HepG2 (cell line): ENCODE results near the gene PTTG1. TPM values are rescaled to one million over a fixed set of nuclear protein-coding genes. Genes with fewer than 3 reads are reported as not detected.

Source experiments
- EED ChIP-seq: sonication (generic); formaldehyde crosslinking; IDR thresholded peaks from 2 replicates; pipeline ENCODE4 v1.5.0; 2020; ENCODE audit warnings: mild to moderate bottlenecking, missing genetic modification reagents
- FOXK1 ChIP-seq: sonication (generic); formaldehyde crosslinking; IDR thresholded peaks from 2 replicates; pipeline ENCODE4 v1.4.0; 2020; ENCODE audit warnings: low read depth, missing genetic modification reagents, borderline replicate concordance
- MIXL1 ChIP-seq: IDR thresholded peaks from 2 replicates; pipeline ENCODE4 v1.6.1; 2016
- MXD4 ChIP-seq: IDR thresholded peaks from 2 replicates; pipeline ENCODE4 v1.6.1; 2016; ENCODE audit warnings: mild to moderate bottlenecking, missing biosample characterization, missing genetic modification reagents
- SALL2 ChIP-seq: sonication (generic); formaldehyde crosslinking; IDR thresholded peaks from 2 replicates; pipeline ENCODE4 v1.8.1; 2023; ENCODE audit warnings: mild to moderate bottlenecking, missing genetic modification reagents, inconsistent platforms
- SUZ12 ChIP-seq: fragments of 150-350 bp; IDR thresholded peaks from 2 replicates; pipeline ENCODE4 v1.6.1; 2014; ENCODE audit warnings: low read depth, low read length
- YEATS2 ChIP-seq: sonication (generic); formaldehyde crosslinking; IDR thresholded peaks from 2 replicates; pipeline ENCODE4 v1.4.0; 2020; ENCODE audit warnings: missing genetic modification reagents, borderline replicate concordance
- ZMYM4 ChIP-seq: sonication (generic); formaldehyde crosslinking; IDR thresholded peaks from 2 replicates; pipeline ENCODE4 v1.8.1; 2023; ENCODE audit warnings: mild to moderate bottlenecking, missing genetic modification reagents
- ZNF34 ChIP-seq: sonication (generic); formaldehyde crosslinking; IDR thresholded peaks from 2 replicates; pipeline ENCODE4 v1.4.0; 2020; ENCODE audit warnings: mild to moderate bottlenecking, missing genetic modification reagents, borderline replicate concordance
- ZNF550 ChIP-seq: sonication (generic); formaldehyde crosslinking; IDR thresholded peaks from 2 replicates; pipeline ENCODE4 v1.4.0; 2020; ENCODE audit warnings: mild to moderate bottlenecking, missing genetic modification reagents, borderline replicate concordance
- ZNF562 ChIP-seq: sonication (generic); formaldehyde crosslinking; IDR thresholded peaks from 2 replicates; pipeline ENCODE4 v1.8.0; 2022; ENCODE audit warnings: missing genetic modification reagents, borderline replicate concordance
- ZNF614 ChIP-seq: IDR thresholded peaks from 2 replicates; pipeline ENCODE4 v1.6.1; 2018; ENCODE audit warnings: missing biosample characterization, missing genetic modification reagents, inconsistent platforms, borderline replicate concordance
- ZNF891 ChIP-seq: sonication (generic); formaldehyde crosslinking; IDR thresholded peaks from 2 replicates; pipeline ENCODE4 v1.5.0; 2020; ENCODE audit warnings: mild to moderate bottlenecking, missing genetic modification reagents
- polyA plus RNA-seq, 8 experiments: library from polyadenylated mRNA; depleted of rRNA in 3 of 8; stranded (reverse) in 7 of 8; unstranded in 1 of 8; fragments of >200 nt; fragmentation: Illumina TruSeq in 4 of 8; extraction: Trizol in 4 of 8; gene quantifications; 2 replicates each; pipeline versions ENCODE4 v1.2.1 to v1.2.3, GENCODE V29; 2011 to 2016; ENCODE audit warnings: low read depth in 4 of 8, missing spikeins in 1 of 8, mixed read lengths in 1 of 8; ENCODE audit not compliant: insufficient read depth in 1 of 8
- total RNA-seq, 5 experiments: library from RNA; depleted of rRNA; stranded (reverse); fragments of >200 nt; fragmentation: Illumina TruSeq; extraction: Trizol; gene quantifications; 2 replicates each; pipeline ENCODE4 v1.2.3, GENCODE V29; 2016; ENCODE audit warnings: low read depth in 1 of 5
- TF ChIP-seq, protein P1 (sequence below): sonication (generic); formaldehyde crosslinking; IDR thresholded peaks from 2 replicates; pipeline ENCODE4 v1.5.1; 2020; ENCODE audit warnings: mild to moderate bottlenecking, missing genetic modification reagents, moderate library complexity
- TF ChIP-seq, protein P2 (sequence below): IDR thresholded peaks from 2 replicates; pipeline ENCODE4 v1.6.1; 2012; ENCODE audit warnings: inconsistent platforms
- TF ChIP-seq, protein P3 (sequence below): sonication (generic); formaldehyde crosslinking; IDR thresholded peaks from one replicate; pipeline ENCODE4 v1.5.1; 2020; ENCODE audit warnings: mild to moderate bottlenecking, missing genetic modification reagents; ENCODE audit errors: not compliant biosample characterization

The PTTG1 gene
- total and polyA plus RNA-seq, 2 of the 13 experiments (the other 11 are each of a cell fraction or from before 2014, with no cell fraction given) = 102 to 161 TPM

DNA sequence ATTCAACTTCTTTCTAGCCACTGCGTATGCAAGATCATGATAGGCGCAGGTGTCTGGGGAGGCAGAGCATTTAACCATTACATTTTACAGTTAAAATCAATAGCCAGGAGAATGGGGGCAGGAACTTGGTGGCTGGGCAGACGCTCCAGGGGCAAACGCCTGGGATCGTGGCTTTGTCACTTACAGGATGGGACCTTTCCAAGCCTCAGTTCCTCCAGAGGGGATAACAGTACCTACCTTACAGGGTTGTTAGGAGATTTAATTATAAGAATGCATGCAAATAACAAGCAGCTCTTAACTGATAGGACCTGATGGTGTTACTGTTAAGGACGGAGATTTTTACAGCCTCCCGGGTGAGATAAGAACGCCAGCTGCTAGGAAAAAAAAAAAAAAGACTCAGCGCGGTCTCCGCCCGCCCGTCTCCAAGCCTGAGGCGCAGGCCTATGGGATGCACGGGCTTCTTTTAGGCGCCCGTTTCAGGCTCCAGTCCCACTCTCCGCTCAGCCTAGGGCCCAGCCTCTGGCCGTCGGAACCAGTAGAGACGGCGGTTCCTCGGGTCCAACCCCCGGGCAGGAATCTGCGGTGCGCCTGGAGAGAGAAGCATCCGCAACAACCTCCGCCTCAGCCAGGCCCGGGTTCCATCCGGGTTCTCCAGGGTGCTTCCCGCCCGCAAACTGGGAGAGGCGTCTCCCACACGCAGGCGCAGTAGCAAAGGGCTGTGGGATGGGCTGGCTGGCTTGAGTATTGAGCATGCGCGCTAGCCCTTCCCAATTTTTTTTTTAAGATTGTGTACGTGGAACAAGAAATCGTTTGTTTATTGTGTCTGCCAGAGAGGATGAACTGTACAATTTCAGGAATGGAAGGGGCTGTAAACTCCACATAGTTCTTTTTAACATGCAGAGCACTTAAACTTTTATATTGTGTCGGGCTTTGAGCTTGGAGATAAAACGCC, 22.0 kb upstream of the PTTG1 start, which contains the start of gene FAM200C (continued):
- peak; percentile 34; the same call in 1 of the 2 replicates for TF ChIP-seq FOXK1
- TF ChIP-seq ZNF550 (CRISPR knock-in tag) = no peak
- TF ChIP-seq, protein P1, sequence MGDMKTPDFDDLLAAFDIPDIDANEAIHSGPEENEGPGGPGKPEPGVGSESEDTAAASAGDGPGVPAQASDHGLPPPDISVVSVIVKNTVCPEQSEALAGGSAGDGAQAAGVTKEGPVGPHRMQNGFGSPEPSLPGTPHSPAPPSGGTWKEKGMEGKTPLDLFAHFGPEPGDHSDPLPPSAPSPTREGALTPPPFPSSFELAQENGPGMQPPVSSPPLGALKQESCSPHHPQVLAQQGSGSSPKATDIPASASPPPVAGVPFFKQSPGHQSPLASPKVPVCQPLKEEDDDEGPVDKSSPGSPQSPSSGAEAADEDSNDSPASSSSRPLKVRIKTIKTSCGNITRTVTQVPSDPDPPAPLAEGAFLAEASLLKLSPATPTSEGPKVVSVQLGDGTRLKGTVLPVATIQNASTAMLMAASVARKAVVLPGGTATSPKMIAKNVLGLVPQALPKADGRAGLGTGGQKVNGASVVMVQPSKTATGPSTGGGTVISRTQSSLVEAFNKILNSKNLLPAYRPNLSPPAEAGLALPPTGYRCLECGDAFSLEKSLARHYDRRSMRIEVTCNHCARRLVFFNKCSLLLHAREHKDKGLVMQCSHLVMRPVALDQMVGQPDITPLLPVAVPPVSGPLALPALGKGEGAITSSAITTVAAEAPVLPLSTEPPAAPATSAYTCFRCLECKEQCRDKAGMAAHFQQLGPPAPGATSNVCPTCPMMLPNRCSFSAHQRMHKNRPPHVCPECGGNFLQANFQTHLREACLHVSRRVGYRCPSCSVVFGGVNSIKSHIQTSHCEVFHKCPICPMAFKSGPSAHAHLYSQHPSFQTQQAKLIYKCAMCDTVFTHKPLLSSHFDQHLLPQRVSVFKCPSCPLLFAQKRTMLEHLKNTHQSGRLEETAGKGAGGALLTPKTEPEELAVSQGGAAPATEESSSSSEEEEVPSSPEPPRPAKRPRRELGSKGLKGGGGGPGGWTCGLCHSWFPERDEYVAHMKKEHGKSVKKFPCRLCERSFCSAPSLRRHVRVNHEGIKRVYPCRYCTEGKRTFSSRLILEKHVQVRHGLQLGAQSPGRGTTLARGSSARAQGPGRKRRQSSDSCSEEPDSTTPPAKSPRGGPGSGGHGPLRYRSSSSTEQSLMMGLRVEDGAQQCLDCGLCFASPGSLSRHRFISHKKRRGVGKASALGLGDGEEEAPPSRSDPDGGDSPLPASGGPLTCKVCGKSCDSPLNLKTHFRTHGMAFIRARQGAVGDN (CRISPR knock-in tag) = peak; percentile 94
- peak; percentile 83 for TF ChIP-seq ZMYM4
- TF ChIP-seq MXD4 (CRISPR knock-in tag) = peak; percentile 23; the same call in 1 of the 2 replicates
- TF ChIP-seq SUZ12 = no peak
- TF ChIP-seq YEATS2 (CRISPR knock-in tag) = peak; percentile 94
- no peak for TF ChIP-seq MIXL1 (CRISPR knock-in tag)
- TF ChIP-seq, protein P2, sequence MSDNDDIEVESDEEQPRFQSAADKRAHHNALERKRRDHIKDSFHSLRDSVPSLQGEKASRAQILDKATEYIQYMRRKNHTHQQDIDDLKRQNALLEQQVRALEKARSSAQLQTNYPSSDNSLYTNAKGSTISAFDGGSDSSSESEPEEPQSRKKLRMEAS = peak; percentile 65
- TF ChIP-seq, protein P3, sequence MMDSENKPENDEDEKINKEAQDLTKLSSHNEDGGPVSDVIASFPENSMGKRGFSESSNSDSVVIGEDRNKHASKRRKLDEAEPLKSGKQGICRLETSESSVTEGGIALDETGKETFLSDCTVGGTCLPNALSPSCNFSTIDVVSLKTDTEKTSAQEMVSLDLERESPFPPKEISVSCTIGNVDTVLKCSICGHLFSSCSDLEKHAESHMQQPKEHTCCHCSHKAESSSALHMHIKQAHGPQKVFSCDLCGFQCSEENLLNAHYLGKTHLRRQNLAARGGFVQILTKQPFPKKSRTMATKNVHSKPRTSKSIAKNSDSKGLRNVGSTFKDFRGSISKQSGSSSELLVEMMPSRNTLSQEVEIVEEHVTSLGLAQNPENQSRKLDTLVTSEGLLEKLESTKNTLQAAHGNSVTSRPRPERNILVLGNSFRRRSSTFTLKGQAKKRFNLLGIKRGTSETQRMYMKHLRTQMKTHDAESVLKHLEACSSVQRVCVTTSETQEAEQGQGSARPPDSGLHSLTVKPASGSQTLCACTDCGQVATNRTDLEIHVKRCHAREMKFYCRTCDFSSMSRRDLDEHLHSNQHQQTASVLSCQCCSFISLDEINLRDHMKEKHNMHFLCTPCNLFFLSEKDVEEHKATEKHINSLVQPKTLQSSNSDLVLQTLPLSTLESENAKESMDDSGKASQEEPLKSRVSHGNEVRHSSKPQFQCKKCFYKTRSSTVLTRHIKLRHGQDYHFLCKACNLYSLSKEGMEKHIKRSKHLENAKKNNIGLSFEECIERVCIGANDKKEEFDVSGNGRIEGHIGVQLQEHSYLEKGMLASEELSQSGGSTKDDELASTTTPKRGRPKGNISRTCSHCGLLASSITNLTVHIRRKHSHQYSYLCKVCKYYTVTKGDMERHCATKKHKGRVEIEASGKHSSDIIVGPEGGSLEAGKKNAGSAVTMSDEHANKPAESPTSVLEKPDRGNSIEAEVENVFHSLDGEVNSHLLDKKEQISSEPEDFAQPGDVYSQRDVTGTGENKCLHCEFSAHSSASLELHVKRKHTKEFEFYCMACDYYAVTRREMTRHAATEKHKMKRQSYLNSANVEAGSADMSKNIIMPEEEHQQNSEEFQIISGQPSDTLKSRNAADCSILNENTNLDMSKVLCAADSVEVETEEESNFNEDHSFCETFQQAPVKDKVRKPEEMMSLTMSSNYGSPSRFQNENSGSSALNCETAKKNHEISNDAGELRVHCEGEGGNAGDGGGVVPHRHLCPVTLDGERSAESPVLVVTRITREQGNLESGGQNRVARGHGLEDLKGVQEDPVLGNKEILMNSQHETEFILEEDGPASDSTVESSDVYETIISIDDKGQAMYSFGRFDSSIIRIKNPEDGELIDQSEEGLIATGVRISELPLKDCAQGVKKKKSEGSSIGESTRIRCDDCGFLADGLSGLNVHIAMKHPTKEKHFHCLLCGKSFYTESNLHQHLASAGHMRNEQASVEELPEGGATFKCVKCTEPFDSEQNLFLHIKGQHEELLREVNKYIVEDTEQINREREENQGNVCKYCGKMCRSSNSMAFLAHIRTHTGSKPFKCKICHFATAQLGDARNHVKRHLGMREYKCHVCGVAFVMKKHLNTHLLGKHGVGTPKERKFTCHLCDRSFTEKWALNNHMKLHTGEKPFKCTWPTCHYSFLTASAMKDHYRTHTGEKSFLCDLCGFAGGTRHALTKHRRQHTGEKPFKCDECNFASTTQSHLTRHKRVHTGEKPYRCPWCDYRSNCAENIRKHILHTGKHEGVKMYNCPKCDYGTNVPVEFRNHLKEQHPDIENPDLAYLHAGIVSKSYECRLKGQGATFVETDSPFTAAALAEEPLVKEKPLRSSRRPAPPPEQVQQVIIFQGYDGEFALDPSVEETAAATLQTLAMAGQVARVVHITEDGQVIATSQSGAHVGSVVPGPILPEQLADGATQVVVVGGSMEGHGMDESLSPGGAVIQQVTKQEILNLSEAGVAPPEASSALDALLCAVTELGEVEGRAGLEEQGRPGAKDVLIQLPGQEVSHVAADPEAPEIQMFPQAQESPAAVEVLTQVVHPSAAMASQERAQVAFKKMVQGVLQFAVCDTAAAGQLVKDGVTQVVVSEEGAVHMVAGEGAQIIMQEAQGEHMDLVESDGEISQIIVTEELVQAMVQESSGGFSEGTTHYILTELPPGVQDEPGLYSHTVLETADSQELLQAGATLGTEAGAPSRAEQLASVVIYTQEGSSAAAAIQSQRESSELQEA (CRISPR knock-in tag) = peak; percentile 84
- 0 out of 2 replicates have a peak, but pooled peaks have one; percentile 46 for TF ChIP-seq EED (CRISPR knock-in tag)
- 0 out of 2 replicates have a peak, but pooled peaks have one; percentile 32 for TF ChIP-seq SALL2
- TF ChIP-seq ZNF562 (CRISPR knock-in tag) = no peak
- TF ChIP-seq ZNF891 (CRISPR knock-in tag) = peak; percentile 67; the same call in 1 of the 2 replicates
- TF ChIP-seq ZNF34 (CRISPR knock-in tag) = peak; percentile 46; the same call in 1 of the 2 replicates
- peak; percentile 44; the same call in 1 of the 2 replicates for TF ChIP-seq ZNF614 (CRISPR knock-in tag)
